Retina (tissue), 1 donor: ENCODE measurements around the gene TOX2.

Experiments used
- DNase-seq: peaks from one replicate; pipeline ENCODE4 v3.0.0-alpha.2; 2016

TOX2 gene

GRCh38 chr20:43982886-43983285 is 68.2 kb downstream of the TOX2 start:
- no peak for DNase-seq

GRCh38 chr20:43983359-43983758 is 68.7 kb downstream of the TOX2 start:
- no peak for DNase-seq

GRCh38 chr20:43983904-43984361 is 69.3 kb downstream of the TOX2 start:
- no peak for DNase-seq

- DNase-seq = no peak
Measured at GRCh38 chr20:43984587-43984986, 69.9 kb downstream of the TOX2 start.

- DNase-seq = no peak
Measured at GRCh38 chr20:43985121-43985520, 70.5 kb downstream of the TOX2 start.

GRCh38 chr20:43985608-43986316 is 71.1 kb downstream of the TOX2 start:
- DNase-seq = no peak

- no peak for DNase-seq
Measured at GRCh38 chr20:43987018-43987417, 72.4 kb downstream of the TOX2 start.

- DNase-seq = no peak
Measured at GRCh38 chr20:43987531-43987930, 72.9 kb downstream of the TOX2 start.

- DNase-seq = no peak
Measured at GRCh38 chr20:43988451-43988850, 73.8 kb downstream of the TOX2 start.

- DNase-seq = no peak
Measured at GRCh38 chr20:43988867-43989266, 74.2 kb downstream of the TOX2 start.

GRCh38 chr20:43991261-43991660 is 76.6 kb downstream of the TOX2 start:
- DNase-seq = no peak

GRCh38 chr20:43991982-43992381 is 77.3 kb downstream of the TOX2 start:
- DNase-seq = no peak

- DNase-seq = no peak
Measured at GRCh38 chr20:43992885-43993284, 78.2 kb downstream of the TOX2 start.

- DNase-seq = no peak
Measured at GRCh38 chr20:43993560-43993959, 78.9 kb downstream of the TOX2 start.

GRCh38 chr20:43994486-43995100 is 79.9 kb downstream of the TOX2 start:
- DNase-seq = no peak

GRCh38 chr20:43995645-43996044 is 81.0 kb downstream of the TOX2 start:
- no peak for DNase-seq

- DNase-seq = no peak
Measured at GRCh38 chr20:43996240-43996930, 81.7 kb downstream of the TOX2 start.

GRCh38 chr20:43999848-44000247 is 85.2 kb downstream of the TOX2 start:
- DNase-seq = no peak

- no peak for DNase-seq
Measured at GRCh38 chr20:44001667-44002596, 87.3 kb downstream of the TOX2 start.

GRCh38 chr20:44002861-44003260 is 88.2 kb downstream of the TOX2 start:
- no peak for DNase-seq

GRCh38 chr20:44003609-44004008 is 89.0 kb downstream of the TOX2 start:
- no peak for DNase-seq

GRCh38 chr20:44004306-44004915 is 89.8 kb downstream of the TOX2 start:
- DNase-seq = no peak

- no peak for DNase-seq
Measured at GRCh38 chr20:44005661-44006060, 91.0 kb downstream of the TOX2 start.
